Jurkat, Clone E6-1 (cell line): ENCODE measurements around the gene LTA.

Experiments used
- DNase-seq: peaks from one replicate; pipeline ENCODE4 v3.0.0-alpha.2; 2011; ENCODE audit warnings: low read depth, low spot score
- H3K4me3 ChIP-seq: 2 replicates; pipeline ENCODE4 v1.5.1; 2011; ENCODE audit warnings: mild to moderate bottlenecking, low read length, control low read depth, moderate library complexity

Gene LTA

GRCh38 chr6:31560697-31561058 is 11.4 kb upstream of the LTA start:
- H3K4me3 ChIP-seq, result no peak overlapping the region
- no peak for DNase-seq

DNA sequence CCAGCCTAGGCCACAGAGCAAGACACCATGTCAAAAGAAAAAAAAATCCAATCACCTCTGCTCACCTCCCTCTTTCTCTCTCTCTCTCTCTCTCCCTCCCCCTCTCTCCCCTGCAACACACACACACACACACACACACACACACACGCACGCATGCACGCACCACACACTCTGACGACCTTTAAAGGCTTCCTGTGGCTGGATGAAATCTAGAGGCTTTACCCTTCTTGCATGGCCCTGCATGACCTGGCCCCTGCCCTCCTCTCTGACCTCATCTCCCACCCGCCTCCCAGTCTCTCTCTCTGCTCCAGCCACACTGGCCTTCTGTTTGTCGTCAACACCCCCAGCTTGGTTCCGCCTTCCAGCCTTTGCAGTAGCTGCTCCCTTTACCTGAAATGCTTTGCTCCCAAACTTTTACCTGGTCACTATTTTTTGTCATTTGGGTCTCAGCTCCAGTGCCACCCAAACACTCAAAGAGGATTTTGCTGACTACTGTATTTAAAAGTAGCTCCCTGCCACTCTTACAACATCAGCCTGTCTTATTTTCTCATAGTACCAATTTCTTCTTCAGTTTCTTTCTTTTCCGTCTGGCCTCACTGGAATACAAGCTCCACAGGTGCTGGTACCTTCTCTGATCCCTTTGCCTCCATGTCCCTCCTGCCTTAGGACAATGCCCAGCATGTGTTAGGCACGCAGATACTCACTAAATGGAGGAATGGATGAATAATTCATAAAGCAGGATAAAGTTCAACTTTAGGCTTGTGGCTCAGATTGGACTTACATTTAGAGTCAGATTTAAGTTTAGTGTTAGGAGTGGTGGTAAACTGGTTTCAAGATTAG is 4.3 kb upstream of the LTA start:
- H3K4me3 ChIP-seq, result no peak overlapping the region
- DNase-seq, result no peak

DNA sequence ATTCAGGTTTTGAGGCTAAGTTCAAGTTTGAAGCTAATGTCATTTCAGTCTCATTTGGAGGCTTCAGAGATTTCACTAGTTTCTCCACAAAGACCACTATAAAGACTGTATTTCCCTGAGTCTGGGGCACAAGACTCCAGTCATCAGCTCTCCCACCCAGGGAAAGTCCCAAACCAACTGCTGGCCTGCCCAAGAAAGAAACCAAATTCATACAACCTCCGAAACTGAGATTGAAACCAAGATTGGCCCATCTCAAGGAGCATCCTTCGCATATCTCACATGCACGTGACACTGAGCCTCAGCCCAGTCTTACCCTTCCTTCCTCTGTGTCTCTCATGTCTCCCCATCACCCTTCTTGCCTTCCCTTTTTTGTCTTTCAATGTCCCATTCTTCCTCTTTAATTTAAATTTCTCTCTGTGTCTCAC is 3.5 kb upstream of the LTA start:
- DNase-seq, result peak; percentile 46
- no peak overlapping the region for H3K4me3 ChIP-seq

DNA sequence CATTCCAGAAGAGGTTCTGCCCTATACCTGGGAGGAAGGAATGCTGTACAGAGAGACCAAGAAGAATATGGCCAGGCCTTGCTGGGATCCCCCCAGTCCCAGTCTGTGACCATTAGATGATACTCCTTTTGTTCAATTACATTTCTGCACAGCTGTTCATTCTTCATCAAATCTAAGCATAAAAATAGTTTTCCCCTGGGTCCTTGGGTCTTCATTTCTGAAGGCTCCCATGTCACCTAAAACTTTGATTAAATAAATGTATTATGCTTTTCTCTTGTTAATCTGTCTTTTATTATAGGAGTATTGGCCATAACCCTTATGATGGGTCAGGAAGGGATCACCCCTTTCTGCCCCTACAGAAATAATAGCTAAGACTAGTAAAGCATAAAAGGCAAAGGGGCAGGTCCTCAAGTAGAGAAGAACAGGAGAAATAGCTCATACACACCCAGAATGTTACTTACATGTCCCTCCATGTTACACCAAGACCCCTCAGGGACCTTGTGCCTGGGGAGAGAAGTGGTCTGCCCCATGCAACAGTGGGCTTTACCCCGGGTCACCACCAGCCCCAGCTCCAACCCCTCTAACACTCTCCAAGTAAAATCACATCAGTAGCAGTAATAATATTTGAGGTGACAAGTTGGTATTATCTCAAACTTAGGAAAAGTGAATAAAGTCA is 2.1 kb upstream of the LTA start:
- no peak for DNase-seq
- no peak overlapping the region for H3K4me3 ChIP-seq

DNA sequence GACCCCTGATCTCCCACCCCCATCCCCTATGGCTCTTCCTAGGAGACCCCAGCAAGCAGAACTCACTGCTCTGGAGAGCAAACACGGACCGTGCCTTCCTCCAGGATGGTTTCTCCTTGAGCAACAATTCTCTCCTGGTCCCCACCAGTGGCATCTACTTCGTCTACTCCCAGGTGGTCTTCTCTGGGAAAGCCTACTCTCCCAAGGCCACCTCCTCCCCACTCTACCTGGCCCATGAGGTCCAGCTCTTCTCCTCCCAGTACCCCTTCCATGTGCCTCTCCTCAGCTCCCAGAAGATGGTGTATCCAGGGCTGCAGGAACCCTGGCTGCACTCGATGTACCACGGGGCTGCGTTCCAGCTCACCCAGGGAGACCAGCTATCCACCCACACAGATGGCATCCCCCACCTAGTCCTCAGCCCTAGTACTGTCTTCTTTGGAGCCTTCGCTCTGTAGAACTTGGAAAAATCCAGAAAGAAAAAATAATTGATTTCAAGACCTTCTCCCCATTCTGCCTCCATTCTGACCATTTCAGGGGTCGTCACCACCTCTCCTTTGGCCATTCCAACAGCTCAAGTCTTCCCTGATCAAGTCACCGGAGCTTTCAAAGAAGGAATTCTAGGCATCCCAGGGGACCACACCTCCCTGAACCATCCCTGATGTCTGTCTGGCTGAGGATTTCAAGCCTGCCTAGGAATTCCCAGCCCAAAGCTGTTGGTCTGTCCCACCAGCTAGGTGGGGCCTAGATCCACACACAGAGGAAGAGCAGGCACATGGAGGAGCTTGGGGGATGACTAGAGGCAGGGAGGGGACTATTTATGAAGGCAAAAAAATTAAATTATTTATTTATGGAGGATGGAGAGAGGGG is 1.4 kb downstream of the LTA start:
- H3K4me3 ChIP-seq, result no peak overlapping the region
- no peak for DNase-seq

- H3K4me3 ChIP-seq, result no peak overlapping the region
These were observed 2.3 kb downstream of the LTA start for GRCh38 chr6:31574106-31575061.

GRCh38 chr6:31575335-31575901 is 3.3 kb downstream of the LTA start, which contains the start of gene TNF:
TSS of gene TNF (plus strand) at chr6:31575565. CDS start at chr6:31575742, 177 bp downstream.
- DNase-seq, result no peak
- no peak within 1 kb of the TSS for H3K4me3 ChIP-seq

More at GRCh38 chr6:31574106-31575061, 2.3 kb downstream of the LTA start:
- no peak for DNase-seq

GRCh38 chr6:31575952-31576685 is 4.0 kb downstream of the LTA start:
- no peak overlapping the region for H3K4me3 ChIP-seq
- DNase-seq, result no peak

DNA sequence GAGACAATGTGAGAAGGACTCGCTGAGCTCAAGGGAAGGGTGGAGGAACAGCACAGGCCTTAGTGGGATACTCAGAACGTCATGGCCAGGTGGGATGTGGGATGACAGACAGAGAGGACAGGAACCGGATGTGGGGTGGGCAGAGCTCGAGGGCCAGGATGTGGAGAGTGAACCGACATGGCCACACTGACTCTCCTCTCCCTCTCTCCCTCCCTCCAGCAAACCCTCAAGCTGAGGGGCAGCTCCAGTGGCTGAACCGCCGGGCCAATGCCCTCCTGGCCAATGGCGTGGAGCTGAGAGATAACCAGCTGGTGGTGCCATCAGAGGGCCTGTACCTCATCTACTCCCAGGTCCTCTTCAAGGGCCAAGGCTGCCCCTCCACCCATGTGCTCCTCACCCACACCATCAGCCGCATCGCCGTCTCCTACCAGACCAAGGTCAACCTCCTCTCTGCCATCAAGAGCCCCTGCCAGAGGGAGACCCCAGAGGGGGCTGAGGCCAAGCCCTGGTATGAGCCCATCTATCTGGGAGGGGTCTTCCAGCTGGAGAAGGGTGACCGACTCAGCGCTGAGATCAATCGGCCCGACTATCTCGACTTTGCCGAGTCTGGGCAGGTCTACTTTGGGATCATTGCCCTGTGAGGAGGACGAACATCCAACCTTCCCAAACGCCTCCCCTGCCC is 4.9 kb downstream of the LTA start:
- no peak overlapping the region for H3K4me3 ChIP-seq
- DNase-seq, result peak; percentile 62

DNA sequence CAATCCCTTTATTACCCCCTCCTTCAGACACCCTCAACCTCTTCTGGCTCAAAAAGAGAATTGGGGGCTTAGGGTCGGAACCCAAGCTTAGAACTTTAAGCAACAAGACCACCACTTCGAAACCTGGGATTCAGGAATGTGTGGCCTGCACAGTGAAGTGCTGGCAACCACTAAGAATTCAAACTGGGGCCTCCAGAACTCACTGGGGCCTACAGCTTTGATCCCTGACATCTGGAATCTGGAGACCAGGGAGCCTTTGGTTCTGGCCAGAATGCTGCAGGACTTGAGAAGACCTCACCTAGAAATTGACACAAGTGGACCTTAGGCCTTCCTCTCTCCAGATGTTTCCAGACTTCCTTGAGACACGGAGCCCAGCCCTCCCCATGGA is 5.5 kb downstream of the LTA start:
- no peak for DNase-seq
- H3K4me3 ChIP-seq, result no peak overlapping the region

- no peak for DNase-seq
- H3K4me3 ChIP-seq, result no peak overlapping the region
These were observed 6.4 kb downstream of the LTA start for GRCh38 chr6:31578184-31579118.

DNA sequence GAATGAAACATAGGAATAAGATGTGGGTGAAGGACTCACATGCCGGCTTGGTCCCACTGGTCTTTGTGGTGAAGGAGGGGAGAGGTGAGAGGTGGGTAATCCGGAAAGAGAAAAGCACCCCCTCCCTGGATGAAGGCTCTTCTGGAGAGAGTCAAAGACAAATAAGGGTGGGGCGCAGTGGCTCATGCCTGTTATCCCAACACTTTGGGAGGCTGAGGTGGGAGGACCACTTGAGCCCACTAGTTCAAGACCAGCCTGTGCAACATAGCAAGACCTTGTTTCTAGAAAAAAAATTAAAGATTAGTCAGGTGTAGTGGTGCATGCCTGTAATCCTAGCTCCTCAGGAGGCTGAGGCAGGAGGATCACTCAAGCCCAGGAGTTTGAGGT is 7.0 kb downstream of the LTA start:
- DNase-seq, result no peak
- no peak overlapping the region for H3K4me3 ChIP-seq

GRCh38 chr6:31579546-31580437 is 7.7 kb downstream of the LTA start:
- no peak for DNase-seq
- H3K4me3 ChIP-seq, result no peak overlapping the region

- peak overlapping the region; percentile 86 for H3K4me3 ChIP-seq
- no peak for DNase-seq
These were observed 8.3 kb downstream of the LTA start for GRCh38 chr6:31580438-31580740.

GRCh38 chr6:31580807-31581433 is 8.8 kb downstream of the LTA start:
- H3K4me3 ChIP-seq, result peak overlapping the region; percentile 86
- peak; percentile 67 for DNase-seq
